Peyer's patch (tissue), 4 donors: ENCODE measurements around the gene SPR.

ENCODE experiments used
- POLR2A ChIP-seq, 2 donors: fragments of 450-650 bp; IDR thresholded peaks; one replicate each; pipeline ENCODE4 v1.5.1; 2017; ENCODE audit warnings: antibody characterized with exemption in 2 of 2, mild to moderate bottlenecking in 2 of 2, moderate library complexity in 2 of 2
- TF ChIP-seq, protein P1 (sequence below), 6 experiments: fragments of 450-650 bp in 4 of 6; fragments of 200-600 bp in 2 of 6; sonication (generic) in 1 of 6; IDR thresholded peaks; one replicate each; pipeline ENCODE4 v1.5.1; 2017 to 2019; ENCODE audit warnings: antibody characterized with exemption in 6 of 6, mild to moderate bottlenecking in 3 of 6, moderate library complexity in 1 of 6

DNA sequence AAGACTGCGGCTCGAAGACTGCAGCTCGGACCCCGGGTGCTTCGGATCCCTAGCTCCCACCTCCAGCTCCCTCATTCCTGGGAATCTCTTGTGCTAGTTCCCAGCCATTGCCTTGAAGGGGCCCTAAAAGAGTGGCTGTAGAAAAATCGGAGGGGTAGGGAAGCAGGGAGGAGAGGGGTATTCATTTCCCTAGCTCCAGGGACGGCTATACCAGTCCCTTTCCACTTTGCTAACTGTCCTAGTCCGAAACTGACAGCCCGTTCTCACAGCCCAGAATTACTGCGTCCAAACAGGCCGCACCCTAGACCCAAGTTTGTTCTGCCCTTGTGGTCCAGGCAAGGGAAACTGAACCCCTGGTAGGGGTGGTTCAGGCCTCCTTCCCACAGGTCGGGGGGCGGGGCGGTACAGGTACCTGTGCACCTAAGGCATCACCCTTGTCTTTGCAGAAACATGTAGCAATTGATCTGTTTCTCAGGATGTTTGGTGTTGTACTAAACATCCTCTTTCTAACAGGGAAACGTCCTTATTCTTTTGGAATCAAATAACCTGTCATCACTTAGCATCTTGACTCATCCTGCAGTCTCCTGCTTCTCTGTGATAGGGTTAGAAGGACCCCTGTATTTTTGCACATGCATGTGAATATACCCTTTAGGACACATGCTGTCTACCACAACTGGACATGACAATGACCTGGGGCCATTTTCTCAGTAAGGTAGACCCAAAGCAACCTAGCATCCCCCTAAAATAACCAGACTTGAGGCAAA lies 34.1 kb downstream of the SPR start:
- TF ChIP-seq POLR2A (IDR thresholded peaks at IDR 0.05), result no peak
- TF ChIP-seq, protein P1, sequence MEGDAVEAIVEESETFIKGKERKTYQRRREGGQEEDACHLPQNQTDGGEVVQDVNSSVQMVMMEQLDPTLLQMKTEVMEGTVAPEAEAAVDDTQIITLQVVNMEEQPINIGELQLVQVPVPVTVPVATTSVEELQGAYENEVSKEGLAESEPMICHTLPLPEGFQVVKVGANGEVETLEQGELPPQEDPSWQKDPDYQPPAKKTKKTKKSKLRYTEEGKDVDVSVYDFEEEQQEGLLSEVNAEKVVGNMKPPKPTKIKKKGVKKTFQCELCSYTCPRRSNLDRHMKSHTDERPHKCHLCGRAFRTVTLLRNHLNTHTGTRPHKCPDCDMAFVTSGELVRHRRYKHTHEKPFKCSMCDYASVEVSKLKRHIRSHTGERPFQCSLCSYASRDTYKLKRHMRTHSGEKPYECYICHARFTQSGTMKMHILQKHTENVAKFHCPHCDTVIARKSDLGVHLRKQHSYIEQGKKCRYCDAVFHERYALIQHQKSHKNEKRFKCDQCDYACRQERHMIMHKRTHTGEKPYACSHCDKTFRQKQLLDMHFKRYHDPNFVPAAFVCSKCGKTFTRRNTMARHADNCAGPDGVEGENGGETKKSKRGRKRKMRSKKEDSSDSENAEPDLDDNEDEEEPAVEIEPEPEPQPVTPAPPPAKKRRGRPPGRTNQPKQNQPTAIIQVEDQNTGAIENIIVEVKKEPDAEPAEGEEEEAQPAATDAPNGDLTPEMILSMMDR (IDR thresholded peaks at IDR 0.05), result no peak
